Skin epidermis (tissue), 12 donors: ENCODE data around the gene FCHO2.

Source experiments
- H3K27ac ChIP-seq, 21 experiments: fragments of 200-600 bp; sonication (generic) in 11 of 21; one replicate each; pipeline ENCODE4 v1.5.0; 2020; ENCODE audit warnings: mild to moderate bottlenecking in 3 of 21, inconsistent platforms in 2 of 21, moderate library complexity in 2 of 21
- H3K4me3 ChIP-seq, 7 experiments: fragments of 200-600 bp; sonication (generic) in 2 of 7; one replicate each; pipeline ENCODE4 v1.5.0; 2020; ENCODE audit warnings: inconsistent platforms in 2 of 7, mild to moderate bottlenecking in 2 of 7, moderate library complexity in 1 of 7

FCHO2 gene

GRCh38 chr5:73100109-73100508 is 144.3 kb downstream of the FCHO2 start:
- Histone ChIP-seq H3K27ac (no peak overlapping the region), H3K4me3 (no peak overlapping the region)

- Histone ChIP-seq H3K4me3 (no peak overlapping the region), H3K27ac (no peak overlapping the region)
These were observed 148.0 kb downstream of the FCHO2 start for GRCh38 chr5:73103870-73104299.

DNA sequence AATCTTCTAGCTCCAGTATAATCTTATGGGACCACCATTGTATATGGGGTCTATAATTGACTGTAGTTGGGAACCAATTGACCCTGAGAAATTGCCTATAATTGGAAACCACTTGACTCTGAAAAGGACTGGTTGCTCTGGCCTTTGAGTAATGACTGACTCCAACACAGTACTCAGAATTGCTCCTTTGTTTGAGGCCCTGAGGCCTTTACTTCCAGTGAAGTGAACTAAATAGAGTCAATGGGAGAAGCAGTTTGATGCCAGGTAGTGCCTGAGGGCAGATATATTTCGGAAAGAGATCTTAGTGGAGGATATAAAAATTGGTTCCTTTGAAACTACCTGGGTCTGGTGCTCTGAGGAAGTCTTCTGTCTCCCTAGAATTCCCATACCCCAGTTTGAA is 148.5 kb downstream of the FCHO2 start:
- Histone ChIP-seq H3K4me3 (no peak overlapping the region), H3K27ac (no peak overlapping the region)

- Histone ChIP-seq H3K4me3 (no peak overlapping the region), H3K27ac (no peak overlapping the region)
These were observed 150.5 kb downstream of the FCHO2 start for GRCh38 chr5:73106335-73106734.

DNA sequence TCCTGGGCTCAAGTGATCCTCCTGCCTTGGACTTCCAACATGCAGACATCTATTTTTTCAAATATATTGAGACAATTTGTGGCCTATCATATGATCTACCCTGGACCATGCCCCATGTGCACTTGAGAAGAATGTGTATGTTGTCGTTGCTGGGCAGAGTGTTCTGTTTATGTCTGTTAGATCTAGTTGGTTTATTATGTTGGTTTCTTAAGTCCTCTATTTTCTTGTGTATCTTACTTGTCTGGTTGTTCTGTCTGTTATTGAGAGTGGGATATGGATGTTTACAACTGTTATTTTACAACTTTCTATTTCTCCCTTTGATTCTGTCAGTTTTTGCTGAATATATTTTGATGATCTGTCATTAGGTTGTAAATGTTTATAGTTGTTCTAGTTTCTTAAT is 154.3 kb downstream of the FCHO2 start:
- H3K4me3 ChIP-seq = no peak overlapping the region
- no peak overlapping the region for H3K27ac ChIP-seq

DNA sequence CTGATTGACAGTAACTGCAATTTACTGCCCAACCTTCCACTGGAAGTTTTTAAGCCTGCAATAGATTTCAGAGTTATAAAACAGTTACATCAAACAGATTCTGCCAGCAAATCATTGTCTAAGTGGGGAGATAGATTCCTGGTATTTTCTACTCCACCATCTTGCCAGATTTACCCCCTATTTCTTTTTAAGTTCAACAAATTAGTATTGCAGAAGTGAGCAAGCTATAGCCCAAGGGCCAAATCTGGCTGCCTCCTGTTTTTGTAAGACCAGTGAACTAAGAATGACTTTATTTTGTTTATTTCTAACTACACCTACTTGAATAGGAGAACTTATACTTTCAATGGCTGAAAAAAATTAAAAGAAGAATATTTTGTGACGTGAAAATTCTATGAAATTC is 155.7 kb downstream of the FCHO2 start:
- no peak overlapping the region for H3K27ac ChIP-seq
- H3K4me3 ChIP-seq = no peak overlapping the region

- no peak overlapping the region for H3K4me3 ChIP-seq
These were observed 156.5 kb downstream of the FCHO2 start for GRCh38 chr5:73112359-73112758.

GRCh38 chr5:73114044-73114688 is 158.3 kb downstream of the FCHO2 start:
- H3K4me3 ChIP-seq = no peak overlapping the region
- H3K27ac ChIP-seq = no peak overlapping the region

More at GRCh38 chr5:73112359-73112758, 156.5 kb downstream of the FCHO2 start:
- H3K27ac ChIP-seq = no peak overlapping the region

GRCh38 chr5:73115399-73116051 is 159.7 kb downstream of the FCHO2 start:
- Histone ChIP-seq H3K4me3 (no peak overlapping the region), H3K27ac (no peak overlapping the region)

DNA sequence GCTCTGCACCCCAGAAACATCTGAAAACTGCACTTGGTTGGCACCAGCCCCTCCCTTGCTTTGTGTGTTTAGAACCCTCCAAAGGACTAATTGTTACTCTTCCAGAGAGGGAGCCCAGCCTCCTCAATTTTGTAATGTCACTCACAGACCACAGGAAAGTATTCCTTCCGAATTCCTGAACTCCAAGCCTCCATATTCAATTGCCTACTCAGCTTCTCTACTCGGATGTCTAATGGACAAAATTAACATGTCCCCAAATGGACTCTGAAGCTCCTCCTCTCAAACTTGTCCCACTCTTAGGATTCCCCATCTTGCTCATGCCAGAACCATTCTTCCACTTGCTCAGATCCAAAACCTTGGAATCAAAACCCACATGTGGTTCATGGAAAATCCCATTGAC is 160.7 kb downstream of the FCHO2 start:
- Histone ChIP-seq H3K27ac (no peak overlapping the region), H3K4me3 (no peak overlapping the region)

DNA sequence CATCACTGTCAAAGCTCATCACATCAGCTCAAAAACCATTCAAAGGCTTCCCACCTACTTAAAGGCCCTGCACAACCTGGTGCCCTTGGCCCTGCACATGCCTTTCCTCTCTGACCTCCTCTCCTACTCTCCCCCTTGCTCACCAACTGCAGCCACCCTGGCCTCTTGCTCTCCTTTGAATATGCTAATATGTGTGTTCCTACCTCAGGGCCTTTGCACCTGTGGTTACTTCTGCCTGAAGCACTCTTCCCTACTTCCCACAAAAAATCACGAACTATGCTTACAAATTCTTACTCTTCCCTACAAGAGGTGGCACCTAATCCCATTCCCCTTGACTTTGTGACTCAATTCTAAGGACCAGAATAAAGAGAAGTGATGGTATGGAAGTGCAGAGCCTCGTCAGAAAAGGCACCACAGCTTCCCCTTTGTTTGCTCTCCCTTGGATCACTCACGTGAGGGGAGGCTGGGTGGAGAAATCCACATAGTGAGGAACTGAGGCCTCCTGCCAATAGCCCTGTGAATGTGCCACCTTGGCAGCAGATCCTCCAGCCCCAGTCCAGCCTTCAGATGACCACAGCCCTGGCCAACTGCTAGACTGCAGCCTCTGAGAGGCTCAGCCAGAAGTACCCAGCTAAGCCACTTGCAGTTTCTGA is 161.4 kb downstream of the FCHO2 start:
- Histone ChIP-seq H3K27ac (no peak overlapping the region), H3K4me3 (no peak overlapping the region)

DNA sequence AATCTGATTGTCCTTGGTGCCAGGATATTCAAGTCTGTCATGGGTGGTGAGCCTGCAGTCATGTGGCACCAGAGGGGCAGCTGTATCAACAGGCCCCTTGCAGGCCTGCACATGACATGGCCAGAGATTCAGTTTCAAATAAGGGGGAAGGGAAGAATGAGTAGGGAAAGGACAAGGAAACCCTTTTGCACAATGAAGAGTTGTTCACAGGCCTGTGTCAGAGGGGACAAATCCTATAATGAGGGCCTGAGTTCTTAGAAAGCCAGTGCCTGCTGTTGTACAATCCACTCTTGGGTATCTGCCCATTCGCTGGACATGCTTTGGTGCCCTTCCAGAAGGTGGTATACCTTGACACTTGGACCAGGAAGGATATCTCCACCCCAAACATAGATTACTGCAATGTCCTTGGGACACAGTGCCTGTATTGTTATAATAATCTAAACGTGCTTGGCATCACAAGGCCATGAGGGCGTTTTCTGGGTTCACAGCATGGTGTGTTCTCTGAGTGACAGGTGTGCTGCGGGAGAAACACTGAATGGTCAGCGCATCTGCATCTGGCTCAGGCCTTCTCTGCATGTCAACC is 162.6 kb downstream of the FCHO2 start:
- no peak overlapping the region for H3K4me3 ChIP-seq
- H3K27ac ChIP-seq = no peak overlapping the region

GRCh38 chr5:73119451-73120157 is 163.8 kb downstream of the FCHO2 start:
- H3K4me3 ChIP-seq = peak overlapping the region; percentile 40 to 55 (median 43)
- H3K27ac ChIP-seq = peak overlapping the region in 9 of 21 experiments; percentile 4 to 63 (median 41)

- Histone ChIP-seq H3K27ac (peak within 1 kb of the TSS in 10 of 21 experiments; percentile 4 to 67 (median 42)), H3K4me3 (peak within 1 kb of the TSS; percentile 40 to 55 (median 43))
These were observed 164.6 kb downstream of the FCHO2 start, which contains the start of gene TMEM171 for GRCh38 chr5:73120222-73121118. Gene TMEM171, plus strand, starts transcription at chr5:73120575. Its CDS starts 2,799 bp downstream, at chr5:73123374.

GRCh38 chr5:73121119-73121463 is 165.2 kb downstream of the FCHO2 start:
- Histone ChIP-seq H3K4me3 (peak overlapping the region; percentile 40 to 55 (median 43)), H3K27ac (no peak overlapping the region)

- no peak overlapping the region for H3K27ac ChIP-seq
- H3K4me3 ChIP-seq = no peak overlapping the region
These were observed 167.3 kb downstream of the FCHO2 start for GRCh38 chr5:73122875-73123810.

- no peak overlapping the region for H3K4me3 ChIP-seq
- H3K27ac ChIP-seq = no peak overlapping the region
These were observed 169.4 kb downstream of the FCHO2 start for GRCh38 chr5:73125289-73125688.

DNA sequence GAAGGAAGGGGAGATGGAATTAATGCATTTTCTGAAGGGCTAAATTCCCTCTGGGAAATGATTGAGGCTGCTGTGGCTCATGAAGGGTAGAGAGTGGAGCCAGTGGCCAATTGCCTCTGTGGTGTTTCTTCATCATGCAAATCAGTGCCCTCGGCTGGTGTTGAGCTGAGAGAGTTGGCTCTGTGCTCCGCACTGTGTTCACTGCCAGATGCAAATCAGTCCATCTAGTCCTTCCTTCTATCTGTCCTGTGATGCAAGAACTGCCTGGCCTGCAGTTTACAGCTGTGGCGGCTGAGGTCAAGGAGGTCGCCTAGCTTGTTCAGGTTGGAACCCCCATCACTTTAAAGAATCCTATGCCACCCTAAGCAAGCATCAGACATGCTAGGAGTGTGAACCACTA is 170.5 kb downstream of the FCHO2 start:
- no peak overlapping the region for H3K27ac ChIP-seq
- no peak overlapping the region for H3K4me3 ChIP-seq
